ENCODE measurements around the gene SUN5. TPM values are rescaled to one million over a fixed set of nuclear protein-coding genes. Genes with fewer than 3 reads are reported as not detected.

Gene SUN5
- total and polyA plus RNA-seq, 2 donors from 2014 or later, result not detected

DNA sequence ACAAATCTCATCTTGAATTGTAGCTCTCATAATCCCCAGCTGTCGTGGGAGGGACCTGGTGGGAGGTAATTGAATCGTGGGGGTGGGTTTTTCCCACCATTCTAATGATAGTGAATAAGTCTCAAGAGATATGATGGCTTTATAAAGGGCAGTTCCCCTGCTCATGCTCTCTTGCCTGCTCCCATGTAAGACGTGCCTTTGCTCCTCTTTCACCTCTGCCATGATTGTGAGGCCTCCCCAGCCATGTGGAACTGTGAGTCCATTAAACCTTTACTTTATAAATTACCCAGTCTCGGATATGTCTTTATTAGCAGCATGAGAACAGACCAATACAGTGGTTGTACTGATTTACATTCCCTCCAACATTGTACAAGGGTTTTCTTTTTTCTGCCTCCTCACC lies 69.7 kb downstream of the SUN5 start:
- Histone ChIP-seq H3K4me1 (ENCODE audit: control insufficient read depth in 2 of 3, insufficient read depth in 2 of 3, low read depth in 1 of 3, low read length in 3 of 3) (no peaks in the 10 kb centered on the region), H3K9me3 (ENCODE audit: control insufficient read depth in 2 of 3, insufficient read depth in 1 of 3, low read length in 3 of 3) (no peaks in the 10 kb centered on the region), H3K27ac (ENCODE audit: low read depth in 2 of 2, low read length in 2 of 2) (no peak overlapping the region), H3K4me3 (ENCODE audit: low read length in 3 of 3) (no peak overlapping the region), H3K9ac (ENCODE audit: low read length in 3 of 3) (no peak overlapping the region), H3K36me3 (ENCODE audit: control insufficient read depth in 2 of 3, insufficient read depth in 3 of 3, low read length in 3 of 3) (no peaks in the 10 kb centered on the region), H3K27me3 (ENCODE audit: control insufficient read depth, insufficient read depth, low read length) (no peaks in the 10 kb centered on the region)
- intact Hi-C loops (cut with DNase I), result no loop called here
- FAIRE-seq, result no peak
- TF ChIP-seq, protein P1, sequence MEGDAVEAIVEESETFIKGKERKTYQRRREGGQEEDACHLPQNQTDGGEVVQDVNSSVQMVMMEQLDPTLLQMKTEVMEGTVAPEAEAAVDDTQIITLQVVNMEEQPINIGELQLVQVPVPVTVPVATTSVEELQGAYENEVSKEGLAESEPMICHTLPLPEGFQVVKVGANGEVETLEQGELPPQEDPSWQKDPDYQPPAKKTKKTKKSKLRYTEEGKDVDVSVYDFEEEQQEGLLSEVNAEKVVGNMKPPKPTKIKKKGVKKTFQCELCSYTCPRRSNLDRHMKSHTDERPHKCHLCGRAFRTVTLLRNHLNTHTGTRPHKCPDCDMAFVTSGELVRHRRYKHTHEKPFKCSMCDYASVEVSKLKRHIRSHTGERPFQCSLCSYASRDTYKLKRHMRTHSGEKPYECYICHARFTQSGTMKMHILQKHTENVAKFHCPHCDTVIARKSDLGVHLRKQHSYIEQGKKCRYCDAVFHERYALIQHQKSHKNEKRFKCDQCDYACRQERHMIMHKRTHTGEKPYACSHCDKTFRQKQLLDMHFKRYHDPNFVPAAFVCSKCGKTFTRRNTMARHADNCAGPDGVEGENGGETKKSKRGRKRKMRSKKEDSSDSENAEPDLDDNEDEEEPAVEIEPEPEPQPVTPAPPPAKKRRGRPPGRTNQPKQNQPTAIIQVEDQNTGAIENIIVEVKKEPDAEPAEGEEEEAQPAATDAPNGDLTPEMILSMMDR (IDR thresholded peaks at IDR 0.05; ENCODE audit: borderline replicate concordance, extremely low read depth, insufficient read depth), result no peak
- DNase-seq, result no peak

Other genes with a start within 250 kb of the SUN5 start
- 2.9 TPM for gene DNMT3B, start 242.0 kb downstream of the SUN5 start, total RNA-seq
- 1.2 TPM for gene DNMT3B, start 242.0 kb downstream of the SUN5 start, polyA plus RNA-seq (ENCODE audit: insufficient read depth, low read depth, low replicate concordance)
- gene MAPRE1, start 184.5 kb downstream of the SUN5 start, total RNA-seq, result 100 TPM
- 58.1 TPM for gene MAPRE1, start 184.5 kb downstream of the SUN5 start, polyA plus RNA-seq (ENCODE audit: insufficient read depth, low read depth, low replicate concordance)
- gene EFCAB8, start 145.5 kb downstream of the SUN5 start, total RNA-seq, result 0.13 TPM
- gene EFCAB8, start 145.5 kb downstream of the SUN5 start, polyA plus RNA-seq (ENCODE audit: insufficient read depth, low read depth, low replicate concordance), result not detected
- gene BPIFB2, start 3.3 kb upstream of the SUN5 start, total RNA-seq, result not detected
- not detected for gene BPIFB2, start 3.3 kb upstream of the SUN5 start, polyA plus RNA-seq (ENCODE audit: insufficient read depth, low read depth, low replicate concordance)
- gene BPIFB6, start 27.2 kb upstream of the SUN5 start, total RNA-seq, result not detected
- gene BPIFB6, start 27.2 kb upstream of the SUN5 start, polyA plus RNA-seq (ENCODE audit: insufficient read depth, low read depth, low replicate concordance), result not detected
- gene BPIFB3, start 49.5 kb upstream of the SUN5 start, total RNA-seq, result not detected
- not detected for gene BPIFB3, start 49.5 kb upstream of the SUN5 start, polyA plus RNA-seq (ENCODE audit: insufficient read depth, low read depth, low replicate concordance)
- gene BPIFB4, start 75.2 kb upstream of the SUN5 start, total RNA-seq, result not detected
- not detected for gene BPIFB4, start 75.2 kb upstream of the SUN5 start, polyA plus RNA-seq (ENCODE audit: insufficient read depth, low read depth, low replicate concordance)
- gene BPIFA2, start 163.7 kb upstream of the SUN5 start, total RNA-seq, result not detected
- gene BPIFA2, start 163.7 kb upstream of the SUN5 start, polyA plus RNA-seq (ENCODE audit: insufficient read depth, low read depth, low replicate concordance), result 0.54 TPM
- not detected for gene BPIFA3, start 212.9 kb upstream of the SUN5 start, total RNA-seq
- not detected for gene BPIFA3, start 212.9 kb upstream of the SUN5 start, polyA plus RNA-seq (ENCODE audit: insufficient read depth, low read depth, low replicate concordance)
- not detected for gene BPIFA1, start 231.6 kb upstream of the SUN5 start, total RNA-seq
- gene BPIFA1, start 231.6 kb upstream of the SUN5 start, polyA plus RNA-seq (ENCODE audit: insufficient read depth, low read depth, low replicate concordance), result not detected

Measured in kidney (tissue), 14 donors.